PC-9 (cell line): ENCODE measurements around the gene RPS10.

ENCODE experiments used
- CTCF ChIP-seq: fragments of 200-600 bp; sonication (generic); conservative IDR thresholded peaks from 2 replicates; pipeline ENCODE4 v1.6.1; 2017; ENCODE audit warnings: mixed run types, antibody characterized with exemption, mild to moderate bottlenecking, moderate library complexity
- EZH2 ChIP-seq: fragments of 200-600 bp; sonication (generic); IDR thresholded peaks from 2 replicates; pipeline ENCODE4 v1.8.0; 2017; ENCODE audit warnings: antibody characterized with exemption, low read depth

- no peak for TF ChIP-seq CTCF
- no peak for TF ChIP-seq EZH2
These were observed 47.9 kb downstream of the RPS10 start for GRCh38 chr6:34377984-34378383.
